T-cell (primary cell): ENCODE results near the gene BANF2. TPM values are rescaled to one million over a fixed set of nuclear protein-coding genes. Genes with fewer than 3 reads are reported as not detected.

Experiments
- ATAC-seq, 4 experiments: fragments of 200-7000 bp in 3 of 4; fragments of 150-1000 bp in 1 of 4; cut with Tn5 transposase; replicated peaks in 1 of 4; 1 replicate in 3 of 4; 2 replicates in 1 of 4; pipeline ENCODE4 v1.10.0; 2021; ENCODE audit warnings: moderate library complexity in 3 of 4, mild to moderate bottlenecking in 2 of 4, moderate number of reproducible peaks in 1 of 4
- CTCF ChIA-PET, 2 donors: fragments of 300-600 bp; sonication (Branson Sonifier 250); formaldehyde crosslinking; loops; one replicate each; lab custom pipeline; 2022; ENCODE audit warnings: antibody characterized with exemption in 2 of 2; lab: Charles Lee
- POLR2A ChIA-PET, 2 donors: fragments of 300-600 bp; sonication (Branson Sonifier 250); formaldehyde crosslinking; loops; one replicate each; lab custom pipeline; 2022; ENCODE audit warnings: antibody characterized with exemption in 2 of 2; lab: Charles Lee
- DNase-seq, 35 experiments: peaks; one replicate each; pipeline versions ENCODE4 v3.0.0 to v3.0.0-alpha.2; 2013 to 2023
- H3K27ac ChIP-seq: one replicate; pipeline ENCODE4 v1.5.1; 2013; ENCODE audit warnings: low read length
- H3K27me3 ChIP-seq, 2 experiments: replicated peaks in 1 of 2; 1 replicate in 1 of 2; 2 replicates in 1 of 2; pipeline versions ENCODE4 v1.6.1 to v1.7.0; 2013; ENCODE audit warnings: low read length in 1 of 2, mixed read lengths in 1 of 2; ENCODE audit not compliant: control insufficient read depth in 2 of 2, insufficient read depth in 2 of 2; ENCODE audit errors: extremely low read depth in 1 of 2
- H3K36me3 ChIP-seq, 2 donors: 1 replicate in 1 of 2; 2 replicates in 1 of 2; pipeline versions ENCODE4 v1.6.1 to v1.7.0; 2013; ENCODE audit warnings: low read length in 1 of 2; ENCODE audit not compliant: control insufficient read depth in 2 of 2, insufficient read depth in 1 of 2; ENCODE audit errors: extremely low read depth in 1 of 2
- H3K4me1 ChIP-seq, 2 experiments: 1 replicate in 1 of 2; 2 replicates in 1 of 2; pipeline versions ENCODE4 v1.6.1 to v1.7.0; 2013; ENCODE audit warnings: low read length in 2 of 2, mixed read lengths in 1 of 2; ENCODE audit not compliant: insufficient read depth in 2 of 2, control insufficient read depth in 1 of 2; ENCODE audit errors: extremely low read depth in 1 of 2
- H3K4me3 ChIP-seq, 2 donors: 1 replicate in 1 of 2; 2 replicates in 1 of 2; pipeline versions ENCODE4 v1.5.1 to v1.7.0; 2013; ENCODE audit warnings: mild to moderate bottlenecking in 2 of 2, low read length in 1 of 2, moderate library complexity in 1 of 2; ENCODE audit not compliant: control insufficient read depth in 1 of 2; ENCODE audit errors: extremely low read depth in 1 of 2
- H3K9me3 ChIP-seq: 2 replicates; pipeline ENCODE4 v1.7.0; 2013
- H3K27ac Mint-ChIP-seq, 2 donors: one replicate each; pipeline ENCODE4 v1.8.0; 2020 to 2021; ENCODE audit warnings: mild to moderate bottlenecking in 2 of 2, mixed read lengths in 2 of 2
- H3K27me3 Mint-ChIP-seq, 2 donors: one replicate each; pipeline ENCODE4 v1.8.0; 2021 to 2022; ENCODE audit warnings: mixed read lengths in 2 of 2
- H3K36me3 Mint-ChIP-seq: one replicate; pipeline ENCODE4 v1.8.0; 2021; ENCODE audit warnings: mixed read lengths
- H3K4me1 Mint-ChIP-seq, 3 donors: one replicate each; pipeline ENCODE4 v1.8.0; 2020 to 2022; ENCODE audit warnings: mixed read lengths in 3 of 3, mild to moderate bottlenecking in 1 of 3
- H3K4me3 Mint-ChIP-seq, 3 donors: one replicate each; pipeline ENCODE4 v1.8.0; 2020 to 2022; ENCODE audit warnings: mild to moderate bottlenecking in 3 of 3, mixed read lengths in 3 of 3, moderate library complexity in 3 of 3
- H3K9me3 Mint-ChIP-seq, 3 donors: one replicate each; pipeline ENCODE4 v1.8.0; 2020 to 2022; ENCODE audit warnings: mixed read lengths in 3 of 3
- WGBS: methylation state at CpG from one replicate; pipeline ENCODE4 v1.1.5; 2013; ENCODE audit warnings: missing lambda C conversion rate; ENCODE audit not compliant: insufficient coverage; 5-methylcytosine and 5-hydroxymethylcytosine counted together
- total RNA-seq, 35 experiments: library from RNA in 6 of 35; stranded (reverse) in 6 of 35; fragments of 120-200 nt in 1 of 35; gene quantifications; one replicate each; pipeline versions ENCODE4 v1.2.1 to v1.2.4 and lab custom pipeline; 2013 to 2026

The BANF2 gene
- total RNA-seq, 5 donors from 2014 or later (not counting 1 experiment from before 2014, with no cell fraction given), result not detected

DNA sequence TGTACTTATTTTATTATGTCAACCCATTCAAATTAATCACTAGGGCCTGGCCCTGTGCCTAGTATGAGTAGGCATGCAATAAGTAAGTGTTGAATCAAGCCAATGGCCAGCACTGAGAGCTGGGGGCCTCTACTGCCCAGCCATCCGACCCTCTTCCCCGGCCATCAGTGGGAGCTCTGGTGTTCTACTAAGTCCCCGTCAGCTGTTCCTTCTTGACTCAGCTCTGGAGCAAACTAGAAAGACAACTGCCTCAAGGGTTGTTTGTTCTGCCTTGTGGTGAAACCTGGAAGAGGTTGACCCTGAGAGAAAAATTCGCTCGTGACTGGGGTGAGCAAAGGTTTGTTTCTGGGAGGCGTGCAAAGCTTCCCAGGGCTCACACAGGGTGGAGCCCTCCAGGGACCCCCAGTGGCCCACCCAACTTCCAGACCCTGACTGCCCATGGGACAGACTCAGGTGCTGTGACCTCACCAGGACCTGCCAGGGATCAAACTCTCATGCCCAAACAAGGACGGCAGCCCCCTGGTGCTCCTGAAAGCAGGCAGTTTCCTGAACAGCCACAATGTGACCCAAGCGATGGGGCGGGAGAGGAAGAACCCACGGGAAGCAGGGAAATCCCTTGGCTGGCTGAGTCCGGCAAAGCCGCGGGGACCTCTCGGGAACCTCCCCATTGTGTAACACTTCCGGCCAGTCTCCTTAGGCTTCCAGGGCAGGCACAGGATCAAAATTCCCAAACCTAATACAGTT is 50.4 kb downstream of the BANF2 start:
- no peaks in the 10 kb centered on the region for H3K4me1 Mint-ChIP-seq
- H3K27ac ChIP-seq, result no peak overlapping the region

DNA sequence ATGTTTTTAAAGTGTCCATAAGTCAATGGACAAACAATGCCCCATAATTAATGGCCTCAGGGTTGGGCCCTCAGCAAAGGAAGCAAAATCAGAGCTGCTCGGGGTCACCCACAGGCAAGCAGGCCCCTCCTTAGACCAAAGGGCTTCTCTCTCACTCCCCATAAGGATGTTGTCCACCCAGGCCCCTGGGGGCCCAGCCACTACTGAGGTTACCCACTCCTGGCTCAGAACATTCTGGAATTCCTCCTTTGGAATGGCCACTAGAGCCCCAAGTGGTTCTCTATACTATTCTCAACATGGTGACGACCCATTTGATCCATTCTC is 50.9 kb downstream of the BANF2 start:
- no peaks in the 10 kb centered on the region for H3K36me3 Mint-ChIP-seq
- no peak for ATAC-seq
- POLR2A ChIA-PET, result no interaction called here
- CTCF ChIA-PET, result no interaction called here
- no peak for DNase-seq
- peaks cover 12 to 17% of the 10 kb centered on the region in 2 donors for H3K27me3 Mint-ChIP-seq
- 67% methylated on average over 1 of the region's 2 CpGs for WGBS
- H3K9me3 Mint-ChIP-seq, result no peaks in the 10 kb centered on the region
- no peak overlapping the region for H3K4me3 Mint-ChIP-seq
- H3K4me1 Mint-ChIP-seq, result no peaks in the 10 kb centered on the region
- H3K36me3 ChIP-seq, result no peaks in the 10 kb centered on the region
- H3K4me1 ChIP-seq, result no peaks in the 10 kb centered on the region
- H3K27ac ChIP-seq, result no peak overlapping the region
- no peak overlapping the region for H3K27ac Mint-ChIP-seq
- peaks cover 0 to 2% of the 10 kb centered on the region in 2 experiments for H3K27me3 ChIP-seq
- no peak overlapping the region for H3K4me3 ChIP-seq
- no peaks in the 10 kb centered on the region for H3K9me3 ChIP-seq

More for the DNA sequence above, 50.4 kb downstream of the BANF2 start:
- no peak overlapping the region for H3K4me3 Mint-ChIP-seq
- no peaks in the 10 kb centered on the region for H3K4me1 ChIP-seq
- ChIA-PET POLR2A (no interaction called here), CTCF (no interaction called here)
- H3K36me3 Mint-ChIP-seq, result no peaks in the 10 kb centered on the region
- no peak overlapping the region for H3K4me3 ChIP-seq
- WGBS, result 73% methylated on average over 7 of the region's 15 CpGs
- DNase-seq, result no peak
- peaks cover 0 to 2% of the 10 kb centered on the region in 2 experiments for H3K27me3 ChIP-seq
- no peaks in the 10 kb centered on the region for H3K9me3 ChIP-seq
- peaks cover 12 to 13% of the 10 kb centered on the region in 2 donors for H3K27me3 Mint-ChIP-seq
- no peak overlapping the region for H3K27ac Mint-ChIP-seq
- no peaks in the 10 kb centered on the region for H3K36me3 ChIP-seq
- ATAC-seq, result no peak
- no peaks in the 10 kb centered on the region for H3K9me3 Mint-ChIP-seq

DNA sequence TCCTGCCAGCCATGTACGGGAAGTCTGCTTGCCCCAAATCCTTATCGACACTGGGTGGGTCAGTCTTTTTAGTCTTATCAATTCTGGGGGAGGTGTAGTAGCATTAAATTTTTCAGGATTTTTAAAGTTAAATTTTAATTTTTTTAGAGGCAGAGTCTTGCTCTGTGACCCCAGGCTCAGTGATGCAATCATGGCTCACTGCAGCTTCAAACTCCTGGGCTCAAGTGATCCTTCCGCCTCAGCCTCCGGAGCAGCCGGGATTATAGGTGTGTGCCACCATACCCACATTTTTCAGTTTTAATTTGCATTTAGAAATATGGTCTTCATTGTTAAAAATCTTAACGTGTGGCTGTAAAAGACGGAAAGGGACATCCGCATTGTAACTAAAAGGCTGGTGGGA is 51.9 kb downstream of the BANF2 start:
- no peaks in the 10 kb centered on the region for H3K9me3 ChIP-seq
- peaks cover 0 to 2% of the 10 kb centered on the region in 2 experiments for H3K27me3 ChIP-seq
- DNase-seq (no peak), ATAC-seq (no peak)
- Mint-ChIP-seq H3K4me3 (no peak overlapping the region), H3K27me3 (peaks cover 17 to 20% of the 10 kb centered on the region in 2 donors), H3K36me3 (no peaks in the 10 kb centered on the region), H3K9me3 (no peaks in the 10 kb centered on the region), H3K4me1 (no peaks in the 10 kb centered on the region), H3K27ac (no peak overlapping the region)
- no peak overlapping the region for H3K27ac ChIP-seq
- no peaks in the 10 kb centered on the region for H3K4me1 ChIP-seq
- H3K36me3 ChIP-seq, result no peaks in the 10 kb centered on the region
- CTCF ChIA-PET, result no interaction called here
- POLR2A ChIA-PET, result no interaction called here
- 100% methylated on average over 2 of the region's 8 CpGs for WGBS
- H3K4me3 ChIP-seq, result no peak overlapping the region

DNA sequence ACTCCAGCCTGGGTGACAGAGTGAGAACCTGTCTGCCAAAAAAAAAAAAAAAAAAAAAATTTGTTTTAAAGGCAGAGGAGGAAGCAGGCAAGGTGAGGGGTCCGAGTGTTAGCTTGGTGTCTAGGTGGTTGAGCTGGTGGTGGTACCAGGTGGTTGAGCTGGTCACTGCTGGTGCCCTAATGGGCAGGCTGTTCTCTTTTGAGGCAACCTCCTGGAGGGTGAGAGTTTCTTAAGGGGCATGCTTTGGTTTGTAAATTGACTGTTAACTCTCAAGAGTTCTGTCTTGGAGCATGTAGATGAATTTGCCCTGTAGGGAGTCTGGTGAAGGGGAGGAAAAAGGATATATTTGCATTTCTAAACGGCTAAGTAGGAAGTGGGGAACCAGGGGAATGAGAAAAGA is 52.7 kb downstream of the BANF2 start:
- H3K27me3 Mint-ChIP-seq, result peaks cover 17 to 20% of the 10 kb centered on the region in 2 donors

DNA sequence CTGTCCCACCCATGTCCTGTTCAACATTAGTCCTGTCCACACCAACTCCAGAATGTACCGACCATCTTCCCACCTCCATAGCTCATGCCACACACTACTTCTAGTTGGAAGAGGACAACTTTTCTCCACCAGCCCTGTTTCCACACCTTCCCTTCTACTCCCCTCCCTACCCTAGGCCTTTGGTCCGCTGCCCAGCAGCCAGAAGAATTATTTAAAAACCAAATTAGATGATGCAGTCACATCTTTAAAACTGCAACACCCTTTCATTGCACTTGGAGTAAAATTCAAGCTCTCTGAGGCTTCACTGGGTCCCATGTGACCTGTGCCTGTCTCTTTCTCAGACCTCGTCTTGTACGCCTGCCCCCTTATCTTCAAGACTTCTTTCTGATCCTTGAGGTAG is 53.8 kb downstream of the BANF2 start:
- no peak overlapping the region for H3K27ac Mint-ChIP-seq
- H3K27me3 Mint-ChIP-seq, result peaks cover 17 to 20% of the 10 kb centered on the region in 2 donors
- DNase-seq (no peak), ATAC-seq (no peak)
- ChIA-PET CTCF (no interaction called here), POLR2A (no interaction called here)
- Histone ChIP-seq H3K36me3 (no peaks in the 10 kb centered on the region), H3K4me3 (no peak overlapping the region), H3K27ac (no peak overlapping the region), H3K4me1 (no peaks in the 10 kb centered on the region), H3K27me3 (peaks cover 0 to 4% of the 10 kb centered on the region in 2 experiments), H3K9me3 (no peaks in the 10 kb centered on the region)
- H3K4me3 Mint-ChIP-seq, result no peak overlapping the region
- H3K4me1 Mint-ChIP-seq, result no peaks in the 10 kb centered on the region
- no peaks in the 10 kb centered on the region for H3K36me3 Mint-ChIP-seq
- 77% methylated on average over 4 of the region's 4 CpGs for WGBS
- H3K9me3 Mint-ChIP-seq, result peaks cover 5 to 8% (median 7%) of the 10 kb centered on the region in 3 donors

More for the DNA sequence above, 52.7 kb downstream of the BANF2 start:
- no peaks in the 10 kb centered on the region for H3K36me3 ChIP-seq
- no peaks in the 10 kb centered on the region for H3K4me1 Mint-ChIP-seq
- CTCF ChIA-PET, result interaction anchor here in 1 of 2 donors (0.6 kb wide), 1 partner anchor 836 kb away, joined by 3 read pairs; no protein-coding TSS in a partner anchor
- H3K4me3 ChIP-seq, result no peak overlapping the region
- 40% methylated on average over 1 of the region's 2 CpGs for WGBS
- H3K9me3 Mint-ChIP-seq, result no peaks in the 10 kb centered on the region
- ATAC-seq (no peak), DNase-seq (no peak)
- POLR2A ChIA-PET, result no interaction called here
- no peaks in the 10 kb centered on the region for H3K9me3 ChIP-seq
- no peaks in the 10 kb centered on the region for H3K4me1 ChIP-seq
- no peak overlapping the region for H3K27ac Mint-ChIP-seq
- no peak overlapping the region for H3K4me3 Mint-ChIP-seq
- H3K27me3 ChIP-seq, result peaks cover 0 to 2% of the 10 kb centered on the region in 2 experiments
- no peak overlapping the region for H3K27ac ChIP-seq
- no peaks in the 10 kb centered on the region for H3K36me3 Mint-ChIP-seq

DNA sequence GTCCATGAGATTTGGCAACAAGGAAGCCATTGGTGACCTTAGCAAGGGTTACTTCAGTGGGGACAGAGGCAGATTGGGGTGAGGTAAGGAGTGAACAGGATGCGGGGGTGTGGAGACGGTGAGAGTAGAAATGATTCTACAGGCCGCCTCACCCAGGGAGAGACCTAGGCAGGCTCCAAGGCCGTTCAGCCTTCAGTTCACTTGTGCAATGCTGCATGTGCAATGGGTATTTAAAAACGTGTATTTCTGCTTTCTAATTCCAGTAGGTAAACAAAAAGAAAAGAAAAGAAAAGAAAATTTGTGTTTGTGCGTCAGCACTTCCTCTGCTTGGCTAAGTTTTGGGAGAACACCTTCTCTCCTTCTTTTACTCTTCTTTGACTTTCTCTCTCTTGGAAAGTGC is 56.8 kb downstream of the BANF2 start:
- Mint-ChIP-seq H3K36me3 (no peaks in the 10 kb centered on the region), H3K4me3 (no peak overlapping the region), H3K9me3 (peaks cover 5 to 11% (median 11%) of the 10 kb centered on the region in 3 donors), H3K4me1 (no peaks in the 10 kb centered on the region), H3K27ac (no peak overlapping the region), H3K27me3 (peaks cover 14% of the 10 kb centered on the region in 2 donors)
- no peak for DNase-seq
- ATAC-seq, result no peak
- ChIA-PET POLR2A (no interaction called here), CTCF (interaction anchor here in 1 of 2 donors (0.6 kb wide), 1 partner anchor 210 kb away, joined by 7 read pairs; no protein-coding TSS in a partner anchor)
- Histone ChIP-seq H3K27ac (no peak overlapping the region), H3K4me1 (no peaks in the 10 kb centered on the region), H3K36me3 (no peaks in the 10 kb centered on the region), H3K4me3 (no peak overlapping the region), H3K27me3 (peaks cover 0 to 2% of the 10 kb centered on the region in 2 experiments), H3K9me3 (no peaks in the 10 kb centered on the region)
- WGBS, result 94% methylated on average over 3 of the region's 6 CpGs
